ENCODE results near the gene ARID5B.

Gene ARID5B

GRCh38 chr10:62075912-62076311 is 174.4 kb downstream of the ARID5B start:
- no peak for DNase-seq (ENCODE audit: low spot score)

DNA sequence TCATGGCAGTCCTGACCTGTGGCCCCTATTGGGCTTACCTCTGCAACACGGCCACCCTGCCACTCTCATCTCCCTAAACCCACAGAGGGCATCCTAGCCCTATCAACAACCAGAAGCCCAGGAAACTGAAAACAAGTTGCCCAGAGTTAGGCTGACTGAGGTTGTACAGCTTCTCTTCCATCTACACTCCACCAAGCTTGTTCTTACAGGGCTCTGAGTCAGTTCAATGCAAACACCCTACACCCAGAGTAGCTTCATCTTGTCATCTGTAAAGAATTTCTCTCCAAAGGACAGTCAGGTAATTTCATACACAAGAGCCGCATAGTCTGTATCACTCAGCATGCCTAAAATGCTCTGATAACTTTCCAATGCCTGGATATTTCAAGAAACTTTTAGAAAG is 175.4 kb downstream of the ARID5B start:
- peak; percentile 42 for DNase-seq (ENCODE audit: low spot score)

GRCh38 chr10:62077330-62078015 is 176.0 kb downstream of the ARID5B start:
- no peak for DNase-seq (ENCODE audit: low spot score)

DNA sequence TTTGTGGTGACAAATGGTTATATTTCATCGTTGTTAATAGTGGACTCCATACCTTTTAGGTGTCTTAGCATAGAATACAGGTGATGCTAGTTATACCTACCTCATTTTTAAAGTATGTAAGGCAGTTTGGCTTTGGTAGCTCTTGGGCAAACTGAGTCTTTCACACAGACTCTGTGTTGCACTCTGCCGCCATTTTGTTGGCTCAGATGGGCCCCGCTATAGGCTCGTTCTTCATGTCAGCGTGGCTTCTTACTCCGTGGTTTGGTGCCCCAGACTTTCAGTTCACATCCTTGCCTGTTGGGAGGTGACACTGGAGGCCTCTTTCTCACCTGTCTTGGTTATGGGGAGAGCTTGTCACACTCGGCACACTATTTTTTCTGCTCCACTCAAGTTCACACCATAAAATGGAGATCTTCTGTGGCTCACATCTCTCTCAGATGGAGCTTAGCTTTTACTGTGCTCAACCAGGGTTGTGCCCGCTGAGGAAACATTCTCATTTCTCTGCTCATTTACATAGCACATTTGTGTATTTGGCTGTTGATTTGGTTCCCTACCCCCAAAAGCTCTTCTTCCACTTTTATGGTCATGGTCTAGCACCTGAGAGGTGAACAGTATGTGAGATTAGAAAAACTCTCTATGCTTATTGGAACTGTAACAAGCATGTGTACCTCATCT is 178.5 kb downstream of the ARID5B start:
- DNase-seq (ENCODE audit: low spot score), result no peak

DNA sequence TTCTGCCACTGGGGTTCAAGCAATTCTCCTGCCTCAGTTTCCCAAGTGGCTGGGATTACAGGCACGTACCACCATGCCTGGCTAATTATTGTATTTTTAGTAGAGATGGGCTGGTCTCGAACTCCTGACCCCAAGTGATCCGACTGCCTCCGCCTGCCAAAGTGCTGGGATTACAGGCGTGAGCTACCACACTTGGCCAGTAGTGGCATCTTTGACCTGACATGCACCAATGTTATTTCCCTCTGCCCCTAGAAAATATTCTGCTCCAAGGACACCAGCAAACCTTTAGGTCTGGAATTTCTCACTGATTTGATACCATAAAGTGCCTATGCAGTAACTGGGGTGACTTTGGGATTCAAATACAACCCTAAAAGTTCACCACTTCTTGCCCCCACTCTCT is 179.4 kb downstream of the ARID5B start:
- no peak for DNase-seq (ENCODE audit: low spot score)

- no peak for DNase-seq (ENCODE audit: low spot score)
These were observed 180.1 kb downstream of the ARID5B start for GRCh38 chr10:62081341-62082270.

- no peak for DNase-seq (ENCODE audit: low spot score)
These were observed 180.8 kb downstream of the ARID5B start for GRCh38 chr10:62082271-62082656.

DNA sequence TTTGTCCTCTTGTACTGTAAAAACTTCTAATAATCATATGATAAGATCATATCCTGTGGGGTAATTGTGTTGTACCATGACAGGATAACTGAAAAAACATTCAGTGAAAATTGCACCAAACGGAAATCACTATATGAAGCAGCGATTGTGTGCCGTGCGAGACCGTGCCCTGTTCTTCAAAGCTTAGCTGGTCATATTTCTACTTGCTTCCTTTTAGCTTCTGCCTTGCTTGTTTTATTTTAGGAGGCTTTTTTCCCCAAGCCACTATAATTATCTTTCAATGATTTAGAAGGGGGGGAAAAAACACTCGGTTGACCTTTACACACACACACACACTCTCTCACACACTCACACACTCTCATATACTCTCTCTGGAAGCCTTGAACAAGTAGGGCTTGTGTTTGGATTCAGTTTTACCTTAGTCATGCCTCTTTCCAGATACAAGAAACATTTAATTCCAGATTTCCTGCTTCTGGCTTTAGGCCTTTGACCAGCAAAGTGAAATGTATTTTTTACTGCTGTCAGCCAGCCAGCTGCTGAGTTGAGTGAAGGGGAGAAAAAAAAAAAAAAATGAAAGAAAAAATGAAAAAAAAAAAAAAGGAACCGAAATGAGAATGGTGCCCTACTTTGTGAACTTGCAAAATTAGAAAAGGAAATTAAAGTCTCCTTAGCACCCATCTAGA is 181.4 kb downstream of the ARID5B start:
- no peak for DNase-seq (ENCODE audit: low spot score)

GRCh38 chr10:62083412-62084267 is 182.1 kb downstream of the ARID5B start:
- DNase-seq (ENCODE audit: low spot score), result no peak

DNA sequence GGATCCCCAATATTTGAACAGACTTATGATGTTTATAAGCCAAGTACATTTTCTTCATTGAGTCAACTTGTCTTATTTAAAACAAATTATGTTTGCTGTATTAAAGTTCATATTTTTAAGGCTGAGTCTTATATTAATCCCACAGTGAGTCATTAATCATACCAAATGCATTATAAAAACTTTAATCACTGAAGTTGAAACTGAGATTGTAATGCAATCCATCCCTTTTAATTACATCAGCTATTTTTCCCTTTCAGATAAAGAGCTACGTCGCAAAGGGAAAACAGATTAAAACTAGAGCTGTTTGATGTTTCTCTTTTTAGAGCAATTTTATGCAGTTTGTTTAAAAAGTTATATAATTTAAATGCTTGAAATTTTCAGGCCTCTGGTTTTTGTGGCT is 183.0 kb downstream of the ARID5B start:
- DNase-seq (ENCODE audit: low spot score), result no peak

DNA sequence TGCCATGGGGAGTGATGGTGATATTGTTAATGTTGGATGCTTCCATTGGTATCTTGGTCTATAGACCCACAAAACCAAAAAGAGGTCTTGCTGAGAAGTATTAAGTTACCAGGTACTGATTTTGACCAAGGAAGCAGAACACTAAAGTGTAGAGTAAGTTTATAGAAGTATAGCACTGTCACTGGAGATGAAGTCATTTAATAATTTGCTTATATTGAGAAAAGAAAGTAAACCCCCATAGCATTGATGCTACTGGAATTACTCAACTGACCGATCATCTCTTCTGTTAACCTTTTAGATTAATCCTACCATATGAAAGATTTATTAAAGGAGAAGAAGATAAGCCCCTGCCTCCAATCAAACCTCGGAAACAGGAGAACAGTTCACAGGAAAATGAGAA is 183.9 kb downstream of the ARID5B start:
- DNase-seq (ENCODE audit: low spot score), result no peak

DNA sequence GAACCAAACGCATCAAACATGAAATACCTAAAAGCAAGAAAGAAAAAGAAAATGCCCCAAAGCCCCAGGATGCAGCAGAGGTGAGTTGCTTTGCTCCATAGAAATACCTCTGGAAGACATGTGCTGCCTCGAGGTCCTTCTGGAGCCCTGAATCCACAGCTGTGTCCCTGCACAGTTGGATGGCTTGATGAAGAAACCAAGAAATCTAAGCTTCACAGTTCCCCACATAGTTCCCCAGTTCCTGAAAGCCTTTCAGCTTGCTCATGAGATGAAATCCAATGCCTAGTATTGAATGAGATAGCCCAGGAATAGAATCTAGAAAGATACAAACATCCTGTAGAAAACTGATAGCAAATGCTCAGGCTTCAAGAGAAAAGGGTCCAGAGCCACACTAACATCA is 184.3 kb downstream of the ARID5B start:
- DNase-seq (ENCODE audit: low spot score), result no peak

- no peak for DNase-seq (ENCODE audit: low spot score)
These were observed 185.8 kb downstream of the ARID5B start for GRCh38 chr10:62087329-62087728.

DNA sequence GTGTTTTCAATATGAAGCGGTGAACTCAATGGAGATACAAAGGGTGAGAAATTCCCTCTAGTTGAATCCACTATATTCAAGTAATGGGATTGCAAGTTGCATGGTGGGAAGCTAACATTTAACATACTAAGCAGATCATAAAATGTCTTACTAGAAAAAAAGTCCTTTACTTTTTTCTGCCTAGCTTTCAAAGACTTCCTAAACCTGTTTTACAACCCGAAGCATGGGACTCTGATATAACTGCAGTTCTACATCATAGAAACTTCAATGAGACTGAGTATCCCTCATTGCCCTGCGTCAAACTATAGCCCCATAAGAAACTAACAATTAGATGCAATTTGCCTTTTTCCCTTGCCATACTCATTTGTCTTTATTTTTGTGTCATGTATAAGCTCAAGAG is 187.3 kb downstream of the ARID5B start:
- DNase-seq (ENCODE audit: low spot score), result no peak

DNA sequence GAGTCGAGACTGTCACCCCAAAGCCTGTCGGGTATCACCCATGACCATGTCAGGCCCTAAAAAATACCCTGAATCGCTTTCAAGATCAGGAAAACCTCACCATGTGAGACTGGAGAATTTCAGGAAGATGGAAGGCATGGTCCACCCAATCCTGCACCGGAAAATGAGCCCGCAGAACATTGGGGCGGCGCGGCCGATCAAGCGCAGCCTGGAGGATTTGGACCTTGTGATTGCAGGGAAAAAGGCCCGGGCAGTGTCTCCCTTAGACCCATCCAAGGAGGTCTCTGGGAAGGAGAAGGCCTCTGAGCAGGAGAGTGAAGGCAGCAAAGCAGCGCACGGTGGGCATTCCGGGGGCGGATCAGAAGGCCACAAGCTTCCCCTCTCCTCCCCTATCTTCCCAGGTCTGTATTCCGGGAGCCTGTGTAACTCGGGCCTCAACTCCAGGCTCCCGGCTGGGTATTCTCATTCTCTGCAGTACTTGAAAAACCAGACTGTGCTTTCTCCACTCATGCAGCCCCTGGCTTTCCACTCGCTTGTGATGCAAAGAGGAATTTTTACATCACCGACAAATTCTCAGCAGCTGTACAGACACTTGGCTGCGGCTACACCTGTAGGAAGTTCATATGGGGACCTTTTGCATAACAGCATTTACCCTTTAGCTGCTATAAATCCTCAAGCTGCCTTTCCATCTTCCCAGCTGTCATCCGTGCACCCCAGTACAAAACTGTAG is 191.0 kb downstream of the ARID5B start:
- no peak for DNase-seq (ENCODE audit: low spot score)

- peak; percentile 47 for DNase-seq (ENCODE audit: low spot score)
These were observed 192.4 kb downstream of the ARID5B start for GRCh38 chr10:62093863-62094291.

DNA sequence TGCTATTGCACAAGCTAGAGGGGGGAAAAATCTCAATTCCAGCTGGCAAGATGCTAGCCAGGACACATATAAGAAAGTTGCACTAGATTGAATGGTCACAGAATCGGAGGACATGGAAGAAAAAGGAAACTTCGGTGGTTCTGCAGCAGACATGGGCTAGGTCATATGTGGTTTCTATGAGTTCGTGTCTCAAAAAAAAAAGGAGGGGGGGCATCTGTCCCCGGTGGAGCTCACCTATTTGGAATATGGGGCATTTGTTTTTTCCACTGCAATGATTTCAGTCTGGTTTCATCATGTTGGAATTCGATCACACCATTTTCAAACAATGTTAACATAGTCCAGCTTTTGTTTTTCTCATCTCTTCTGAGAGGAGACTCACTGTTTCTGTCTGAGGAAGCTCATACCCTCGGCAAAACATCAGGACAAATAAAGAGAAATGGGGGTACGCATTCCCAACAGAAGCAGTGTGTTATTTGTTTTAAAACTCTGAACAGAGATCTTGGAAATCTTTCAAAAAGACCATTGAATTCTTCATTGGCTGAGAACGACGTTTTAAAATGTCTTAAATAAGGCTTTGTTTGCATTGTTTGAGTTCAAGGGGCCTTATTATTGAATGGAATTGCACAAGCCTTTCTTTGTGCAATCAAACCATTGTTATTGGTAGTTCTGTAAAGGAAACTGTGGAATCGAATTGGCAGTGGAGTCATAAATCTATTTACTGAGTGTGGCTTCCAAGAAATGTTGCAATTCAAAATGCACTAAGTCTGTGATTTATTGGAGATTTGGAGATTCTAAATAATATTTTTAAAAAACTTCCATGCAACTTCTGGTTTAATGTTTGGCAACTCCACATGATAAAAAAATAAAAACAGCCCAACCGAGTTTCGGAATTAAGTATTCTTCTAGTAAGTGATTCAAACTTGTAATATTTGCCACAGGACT is 194.0 kb downstream of the ARID5B start:
- no peak for DNase-seq (ENCODE audit: low spot score)

GRCh38 chr10:62096256-62096933 is 194.9 kb downstream of the ARID5B start:
- no peak for DNase-seq (ENCODE audit: low spot score)
